ENCODE measurements around the gene MYG1. TPM values are rescaled to one million over a fixed set of nuclear protein-coding genes. Genes with fewer than 3 reads are reported as not detected.

MYG1 gene
- total RNA-seq, 1 donor from 2014 or later = 42.5 TPM

DNA sequence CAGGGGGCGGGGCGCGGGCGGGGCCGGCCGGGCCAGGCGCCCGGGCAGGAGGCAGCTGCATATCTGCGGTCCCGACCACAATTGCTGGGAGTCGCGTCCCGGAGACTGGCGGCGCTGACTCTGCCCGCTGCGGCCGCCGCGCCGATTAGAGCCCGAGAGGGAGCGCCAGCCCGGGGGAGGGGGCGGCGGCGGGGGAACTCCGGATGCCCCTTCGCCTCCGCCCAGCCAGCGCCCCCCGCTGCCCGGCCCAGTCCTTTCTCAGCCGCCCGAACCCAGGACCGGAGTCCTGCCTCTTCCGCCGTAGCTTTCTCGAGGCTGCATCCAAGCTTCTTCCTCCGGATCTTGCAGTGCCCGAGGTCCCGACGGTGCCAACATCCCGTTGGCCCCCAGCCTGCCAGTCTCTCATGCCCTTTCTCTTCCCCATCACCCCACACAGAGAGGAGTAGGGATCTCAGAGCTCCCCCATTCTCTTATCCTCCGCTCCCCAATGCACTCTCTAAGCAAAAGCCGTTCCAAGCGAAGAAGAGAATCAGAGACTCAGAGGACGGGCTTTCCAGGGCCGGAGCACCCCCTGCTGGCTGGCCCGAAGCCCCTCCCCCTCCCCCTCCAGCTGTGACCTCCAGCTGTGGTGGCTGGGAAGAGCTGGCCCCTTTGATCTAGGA is 45.5 kb downstream of the MYG1 start:
- intact Hi-C loops (cut with micrococcal nuclease) = no loop called here
- DNase-seq = peak; percentile 85
- peak; percentile 95 for ATAC-seq

DNA sequence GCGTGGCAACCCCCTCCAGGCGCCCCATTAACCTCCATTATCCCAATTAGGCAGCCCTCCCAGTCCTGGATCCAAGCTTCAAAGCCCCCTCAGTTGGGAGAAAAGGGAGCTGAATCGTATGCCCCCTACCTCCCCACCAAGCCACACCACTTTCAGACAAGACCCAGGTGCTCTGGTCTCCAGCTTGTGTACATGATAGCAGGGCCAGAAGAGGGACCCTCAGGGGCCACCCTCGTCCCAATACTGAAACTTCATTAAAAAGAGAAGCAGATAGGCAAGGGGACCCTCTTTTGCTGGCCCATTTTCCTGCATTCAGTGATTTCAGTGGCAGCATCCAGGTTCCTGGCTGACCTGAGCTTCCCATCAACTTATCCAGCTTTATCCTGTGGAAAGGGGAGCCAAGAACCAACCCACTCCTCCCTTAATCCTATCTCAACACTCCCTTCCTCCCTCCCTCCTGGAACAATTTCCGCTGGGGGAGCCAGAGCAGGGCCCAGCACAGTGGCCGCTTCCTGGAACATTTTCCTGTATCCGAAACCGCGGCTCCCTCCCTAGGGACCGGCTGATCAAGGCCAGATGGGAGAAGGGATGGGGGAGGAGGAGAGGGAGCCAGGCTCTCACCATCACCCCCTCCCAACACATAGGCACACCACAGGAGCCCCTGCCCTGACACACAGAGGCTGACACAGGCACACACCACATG is 46.1 kb downstream of the MYG1 start:
- DNase-seq (peak; percentile 70), ATAC-seq (peak; percentile 63)
- intact Hi-C loops (cut with micrococcal nuclease) = no loop called here

DNA sequence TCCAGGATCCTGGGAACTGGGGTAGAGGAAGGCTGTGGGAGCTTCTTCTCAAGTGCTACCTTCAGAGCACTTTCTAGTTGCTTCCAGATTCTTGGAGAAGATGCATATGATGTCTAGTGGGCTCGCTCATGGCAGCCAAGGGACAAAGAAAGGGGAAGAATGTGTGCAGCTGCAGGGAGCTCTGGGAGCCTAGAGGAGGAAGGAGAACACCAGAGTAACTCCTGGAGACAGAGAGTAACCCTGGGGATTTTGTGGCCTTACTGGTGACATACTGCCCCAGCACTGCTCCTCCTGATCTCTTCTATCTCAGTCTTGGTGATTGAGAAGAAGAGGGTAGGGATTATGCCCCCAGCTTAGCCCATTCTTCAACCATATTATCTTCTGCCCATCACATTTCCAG is 47.0 kb downstream of the MYG1 start:
- intact Hi-C loops (cut with micrococcal nuclease) = no loop called here
- ATAC-seq = no peak
- DNase-seq = no peak

DNA sequence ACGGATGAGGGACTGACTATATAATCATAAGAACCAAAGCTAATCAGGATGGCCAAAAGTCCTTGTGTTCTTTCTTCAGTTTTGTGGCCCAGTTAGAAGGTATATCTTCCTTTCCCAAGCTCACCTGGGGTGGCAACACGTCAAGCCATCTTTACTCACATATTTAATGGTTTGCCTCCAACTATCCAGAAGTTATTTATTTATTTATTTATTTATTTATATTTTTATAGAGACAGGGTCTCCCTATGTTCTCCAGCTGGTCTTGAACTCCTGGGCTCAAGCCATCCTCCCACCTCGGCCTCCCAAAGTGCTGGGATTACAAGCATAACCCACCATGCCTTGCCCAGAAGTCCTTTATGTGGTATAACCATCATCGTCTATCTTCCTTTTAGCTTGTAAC is 48.4 kb downstream of the MYG1 start:
- DNase-seq = no peak
- intact Hi-C loops (cut with micrococcal nuclease) = no loop called here

DNA sequence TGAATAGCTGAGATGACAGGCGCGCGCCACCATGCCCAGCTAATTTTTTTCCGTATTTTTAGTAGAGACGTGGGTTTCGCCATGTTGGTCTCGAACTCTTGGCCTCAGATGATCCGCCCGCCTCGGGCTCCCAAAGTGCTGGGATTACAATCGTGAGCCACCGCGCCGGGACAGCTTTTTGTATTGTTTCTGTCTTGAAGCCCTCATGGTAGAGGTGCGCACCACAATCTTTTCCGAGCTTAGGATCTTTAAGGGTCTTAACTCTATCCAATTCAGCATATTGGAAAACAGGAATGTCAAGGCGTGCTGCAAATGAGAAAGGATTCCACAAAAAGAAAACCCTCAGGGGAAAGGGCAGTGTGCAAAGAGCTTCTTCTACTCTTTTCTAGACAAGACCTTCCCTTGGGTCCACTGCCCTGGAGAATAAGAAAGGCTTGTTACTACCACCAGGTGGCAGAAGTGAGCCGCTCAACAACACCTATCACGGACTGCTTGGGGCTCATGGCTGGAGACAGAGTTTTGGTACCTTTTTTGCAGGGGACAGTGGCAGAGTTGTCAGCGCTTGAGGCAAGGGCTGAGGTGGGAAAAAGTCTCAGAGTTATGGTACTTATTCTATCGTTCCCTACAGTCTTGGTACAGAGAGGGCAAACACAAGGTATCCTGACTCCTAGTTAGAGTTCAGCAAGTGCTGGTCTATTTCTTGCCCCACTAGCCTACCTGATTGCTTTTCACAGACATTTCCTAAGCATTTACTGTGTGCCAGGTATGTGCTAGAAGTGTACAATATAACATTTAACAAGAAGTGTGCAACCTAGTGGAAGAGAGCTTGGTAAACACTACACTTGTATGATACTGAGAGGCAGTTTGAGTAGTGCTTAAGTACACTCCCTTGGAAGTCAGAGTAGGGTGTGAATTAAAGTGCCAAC is 53.1 kb downstream of the MYG1 start:
- DNase-seq (peak; percentile 74), ATAC-seq (peak; percentile 98)
- intact Hi-C loops (cut with micrococcal nuclease) = no loop called here

More for the DNA sequence above, 48.4 kb downstream of the MYG1 start:
- no peak for ATAC-seq

DNA sequence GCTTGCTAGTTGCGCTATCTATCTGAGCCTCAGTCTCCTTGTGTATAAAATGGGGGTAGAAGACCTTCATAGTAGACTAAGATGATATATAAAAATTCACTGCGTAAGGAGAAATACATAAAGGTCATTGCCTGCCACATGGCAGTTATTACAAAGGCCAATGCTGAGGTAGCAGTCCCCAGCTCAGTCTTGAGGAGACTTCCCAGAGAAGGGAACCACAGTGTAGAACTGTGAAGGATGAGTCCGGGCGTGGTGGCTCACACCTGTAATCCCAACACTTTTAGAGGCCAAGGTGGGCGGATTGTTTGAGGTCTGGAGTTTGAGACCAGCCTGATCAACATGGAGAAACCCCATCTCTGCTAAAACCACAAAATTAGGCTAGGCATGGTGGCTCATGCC is 53.8 kb downstream of the MYG1 start:
- ATAC-seq (no peak), DNase-seq (no peak)
- intact Hi-C loops (cut with micrococcal nuclease) = no loop called here

DNA sequence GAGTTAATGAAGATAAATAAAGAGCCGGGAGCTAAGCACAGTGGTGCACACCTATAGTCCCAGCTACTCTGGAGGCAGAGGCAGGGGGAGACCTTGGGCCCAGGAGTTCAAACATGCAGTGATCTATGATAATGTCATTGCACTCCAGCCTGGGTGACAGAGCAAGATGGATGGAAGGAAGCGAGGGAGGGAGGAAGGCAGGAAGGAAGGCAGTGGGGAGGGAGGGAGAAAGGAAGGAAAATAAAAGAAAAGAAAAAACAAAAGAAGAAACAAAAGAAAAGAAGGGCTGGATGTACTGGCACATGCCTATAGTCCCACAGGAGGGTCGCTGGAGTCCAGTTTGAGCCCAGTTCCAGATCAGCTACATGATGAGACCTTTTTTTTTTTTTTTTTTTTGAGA is 55.6 kb downstream of the MYG1 start:
- DNase-seq (no peak), ATAC-seq (no peak)
- intact Hi-C loops (cut with micrococcal nuclease) = no loop called here

Other genes with a start within 250 kb of the MYG1 start
- 120 TPM for gene TNS2, start 249.6 kb upstream of the MYG1 start, total RNA-seq
- gene SPRYD3, start 220.3 kb upstream of the MYG1 start, total RNA-seq = 39.8 TPM
- gene IGFBP6, start 202.0 kb upstream of the MYG1 start, total RNA-seq = 45.5 TPM
- gene SOAT2, start 196.2 kb upstream of the MYG1 start, total RNA-seq = 0.12 TPM
- 31.6 TPM for gene ZNF740, start 119.0 kb upstream of the MYG1 start, total RNA-seq
- gene CSAD, start 118.8 kb upstream of the MYG1 start, total RNA-seq = 9.6 TPM
- gene ITGB7, start 92.4 kb upstream of the MYG1 start, total RNA-seq = 1.3 TPM
- gene RARG, start 67.5 kb upstream of the MYG1 start, total RNA-seq = 16.9 TPM
- 0.17 TPM for gene ESPL1, start 31.4 kb upstream of the MYG1 start, total RNA-seq
- gene PFDN5, start 4.2 kb upstream of the MYG1 start, total RNA-seq = 374 TPM
- gene AAAS, start 21.9 kb downstream of the MYG1 start, total RNA-seq = 39.4 TPM
- gene SP7, start 36.7 kb downstream of the MYG1 start, total RNA-seq = not detected
- gene SP1, start 80.5 kb downstream of the MYG1 start, total RNA-seq = 30.1 TPM
- not detected for gene AMHR2, start 124.2 kb downstream of the MYG1 start, total RNA-seq
- gene PRR13, start 142.0 kb downstream of the MYG1 start, total RNA-seq = 56.1 TPM
- gene PCBP2, start 152.4 kb downstream of the MYG1 start, total RNA-seq = 557 TPM
- 4.2 TPM for gene MAP3K12, start 199.8 kb downstream of the MYG1 start, total RNA-seq
- 10.1 TPM for gene TARBP2, start 201.6 kb downstream of the MYG1 start, total RNA-seq
- not detected for gene NPFF, start 207.8 kb downstream of the MYG1 start, total RNA-seq